Hematopoietic multipotent progenitor cell (in vitro differentiated cells): ENCODE data around the gene LPAR5. TPM values are rescaled to one million over a fixed set of nuclear protein-coding genes. Genes with fewer than 3 reads are reported as not detected.
"Not testable (repeated sequence)": the region's sequence is repeated elsewhere in the genome, so short reads cannot be mapped to it uniquely, and the experiment has no call there.

Source experiments
- DNase-seq, 3 donors: peaks; one replicate each; pipeline ENCODE4 v3.0.0-alpha.2; 2011 to 2015; ENCODE audit warnings: low read depth in 2 of 3, low spot score in 2 of 3
- total RNA-seq: library from RNA; depleted of rRNA; stranded (reverse); fragments of >200 nt; gene quantifications from one replicate; pipeline ENCODE4 v1.2.3, GENCODE V29; 2012

The LPAR5 gene
- total RNA-seq, 1 donor = 3.8 TPM

DNA sequence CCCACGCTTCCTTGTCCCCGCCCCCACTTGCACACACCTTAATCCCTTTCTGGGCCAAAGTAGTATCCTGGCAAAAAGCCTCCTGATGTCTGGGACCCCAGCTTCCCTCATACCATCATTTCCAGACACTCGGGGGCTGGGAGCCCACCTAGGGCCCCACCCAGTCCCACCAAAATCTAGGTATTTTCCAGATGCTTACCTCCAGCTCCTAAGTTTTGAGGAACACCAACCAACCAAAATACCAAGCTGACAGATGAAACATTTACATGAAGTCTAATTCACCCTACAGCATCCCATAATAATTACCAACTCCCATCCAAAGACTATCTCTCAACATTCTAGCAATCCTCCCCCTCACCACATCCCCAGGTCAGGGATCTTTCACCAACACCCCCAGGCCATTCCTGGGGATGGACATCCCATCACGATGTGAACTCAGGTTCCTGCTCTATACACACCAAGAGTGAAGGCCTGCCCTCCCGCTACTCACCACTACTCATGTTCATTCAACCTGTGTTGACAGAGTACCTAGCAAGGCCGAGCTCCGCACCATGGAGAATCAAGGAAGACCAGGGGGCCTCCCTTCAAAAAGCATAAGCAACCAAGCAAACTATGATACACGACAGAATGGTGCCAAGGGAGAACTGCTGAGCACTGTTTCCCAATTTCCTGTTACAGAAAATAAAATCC, 27.0 kb downstream of the LPAR5 start:
- DNase-seq = peak in 1 of 3 donors; percentile 40

DNA sequence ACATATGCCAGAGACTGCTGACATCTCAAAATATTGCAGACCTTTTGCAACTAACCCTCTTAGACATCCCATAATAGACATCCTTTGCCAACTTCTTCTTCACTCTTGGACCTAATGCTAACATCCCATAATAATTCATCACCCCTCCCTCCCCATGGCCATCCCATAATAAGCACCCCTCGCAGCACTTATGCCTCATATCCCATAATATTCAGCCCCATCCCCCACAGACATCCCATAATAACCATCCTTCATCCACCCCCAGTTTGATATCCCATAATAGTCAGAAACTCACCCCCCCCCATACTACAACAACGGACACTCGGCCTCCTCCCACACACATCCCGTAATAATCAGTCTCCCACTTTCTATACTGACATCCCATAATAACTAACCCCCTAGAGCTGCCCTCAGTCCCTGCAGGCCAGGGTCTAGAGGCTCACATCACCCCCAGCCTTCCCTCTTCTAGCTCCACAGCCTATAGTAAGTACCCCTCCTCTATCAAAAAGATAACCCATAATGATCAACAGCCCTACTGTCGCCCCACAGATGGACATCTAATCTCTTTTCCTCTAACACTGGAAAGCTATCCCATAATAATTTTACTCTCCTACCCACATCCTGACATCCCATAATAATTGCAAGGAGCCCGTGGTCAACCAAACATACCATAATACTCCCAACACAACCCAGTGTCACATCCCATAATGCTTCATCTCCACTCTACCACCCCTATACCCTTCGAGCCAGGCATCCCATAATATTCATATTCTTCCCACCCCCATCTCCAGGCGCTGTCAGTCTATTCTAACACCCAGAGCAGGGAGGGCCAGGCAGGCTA, 27.8 kb downstream of the LPAR5 start:
- DNase-seq = peak in 2 of 3 donors; percentile 81 to 87

DNA sequence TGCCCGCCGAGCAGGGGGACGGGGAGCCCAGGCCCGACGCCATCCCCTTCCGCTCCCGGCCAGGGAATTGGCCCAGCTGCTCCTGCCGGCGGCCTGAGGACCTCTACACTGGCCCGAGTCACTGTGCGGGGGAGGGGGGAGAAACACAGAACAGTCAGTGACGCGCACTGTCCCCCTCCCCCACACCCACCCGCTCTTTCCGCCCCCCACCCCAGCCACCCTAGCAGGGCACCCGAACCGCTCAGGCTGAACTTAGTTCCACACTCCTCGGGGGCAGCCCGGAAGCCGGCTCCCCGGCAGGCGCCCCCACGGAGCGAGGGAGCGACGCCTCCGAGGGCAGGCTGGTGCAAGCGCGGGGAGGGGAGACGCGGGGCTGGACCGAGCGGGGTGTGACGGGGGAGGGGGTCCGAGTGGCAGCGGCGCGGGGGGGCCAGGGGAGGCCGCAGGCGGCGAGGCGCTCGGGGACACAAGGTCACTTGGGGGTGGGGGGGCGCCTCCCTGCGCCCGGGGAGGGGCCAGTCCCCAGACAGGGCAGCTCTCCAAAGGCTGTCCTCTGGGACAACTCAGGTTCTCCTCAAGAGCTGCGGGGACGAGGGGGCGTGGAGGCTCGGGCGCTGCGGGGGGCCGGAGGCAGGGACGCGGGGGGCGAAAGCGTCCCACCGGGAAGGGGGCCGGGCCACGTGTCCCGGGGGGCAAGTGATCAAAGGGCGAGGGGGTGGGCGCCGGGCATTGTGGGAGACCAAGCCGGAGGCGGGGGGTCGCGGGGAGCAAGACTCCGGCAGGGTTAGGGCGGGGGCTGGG, 29.2 kb downstream of the LPAR5 start:
- peak in 1 of 3 donors; percentile 57 for DNase-seq

DNA sequence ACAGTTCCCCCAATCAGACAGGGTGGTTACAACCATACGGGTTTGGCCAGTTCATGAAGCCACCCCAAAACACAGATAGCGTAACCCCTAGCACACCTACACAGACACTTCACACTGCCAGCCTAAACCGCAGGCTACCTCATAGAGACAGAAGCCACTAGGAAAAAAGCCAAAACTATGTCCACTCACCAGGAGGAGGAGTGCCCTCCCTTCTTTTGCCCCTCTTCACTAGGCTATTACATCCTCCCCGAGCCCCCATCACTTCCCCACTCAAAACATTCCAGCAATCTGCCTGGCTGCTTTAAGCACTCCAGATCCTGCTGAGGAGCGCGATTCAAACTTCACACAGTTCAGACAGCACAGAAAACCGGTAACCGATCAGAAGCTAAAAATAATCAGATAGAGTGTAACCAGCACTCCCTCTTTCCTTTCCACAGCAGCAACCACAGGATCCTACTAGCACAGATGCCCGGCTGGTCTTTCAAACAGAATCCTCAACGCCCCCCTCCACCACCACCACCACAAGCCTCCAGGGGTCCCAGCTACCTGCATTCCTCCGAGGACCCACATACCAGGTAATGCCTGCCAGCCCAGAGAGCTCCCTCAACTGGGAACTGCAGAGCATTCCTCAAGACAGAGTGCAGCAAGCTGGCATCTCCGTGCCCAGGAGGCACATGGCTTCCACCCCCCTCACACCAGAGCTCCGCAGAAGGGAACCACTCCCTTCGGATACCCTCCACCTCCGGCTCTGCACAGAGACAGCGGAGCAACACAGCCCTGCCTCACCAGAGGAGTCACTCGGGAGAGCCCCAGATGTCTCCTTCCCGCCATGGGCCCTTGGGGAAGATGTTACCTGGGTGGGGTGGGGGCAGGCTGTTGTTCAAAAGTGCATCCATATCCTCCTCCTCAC, 30.1 kb downstream of the LPAR5 start:
- DNase-seq = no peak

DNA sequence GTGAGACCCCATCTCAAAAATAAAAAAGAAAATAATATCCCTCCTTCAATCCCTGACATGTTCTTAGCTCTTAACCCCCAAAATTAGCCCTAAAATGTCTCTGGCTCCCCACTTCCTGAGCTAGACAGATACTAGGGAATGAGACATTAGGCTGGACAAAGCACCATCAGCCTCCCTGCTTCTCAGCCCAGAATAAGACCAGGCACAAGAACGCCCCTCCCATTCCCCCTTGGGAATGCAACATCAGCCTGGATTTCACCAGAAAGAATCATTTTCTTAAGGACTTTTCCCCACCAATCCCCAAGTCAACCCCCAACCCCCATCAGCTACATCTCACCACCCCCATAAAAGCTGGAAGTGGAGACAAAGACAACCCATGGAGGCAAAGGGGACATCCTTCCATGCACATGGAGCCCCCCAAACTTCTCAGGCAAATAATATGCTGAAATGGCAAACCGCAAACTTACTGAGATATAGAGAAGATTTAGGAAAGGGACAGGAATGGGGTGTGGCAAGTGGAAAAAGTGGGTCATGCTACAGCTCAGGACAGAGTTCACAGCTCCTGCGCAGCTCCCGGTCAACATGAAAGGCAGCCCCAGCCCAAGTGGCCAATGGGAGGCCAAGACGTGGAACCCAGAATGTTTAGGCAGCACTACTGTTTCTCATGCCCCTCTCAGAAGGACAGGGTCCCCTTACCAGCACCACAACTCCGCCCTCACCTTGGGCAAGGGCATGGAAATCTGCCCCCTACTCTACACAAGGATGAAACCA, 31.3 kb downstream of the LPAR5 start:
- DNase-seq = no peak

DNA sequence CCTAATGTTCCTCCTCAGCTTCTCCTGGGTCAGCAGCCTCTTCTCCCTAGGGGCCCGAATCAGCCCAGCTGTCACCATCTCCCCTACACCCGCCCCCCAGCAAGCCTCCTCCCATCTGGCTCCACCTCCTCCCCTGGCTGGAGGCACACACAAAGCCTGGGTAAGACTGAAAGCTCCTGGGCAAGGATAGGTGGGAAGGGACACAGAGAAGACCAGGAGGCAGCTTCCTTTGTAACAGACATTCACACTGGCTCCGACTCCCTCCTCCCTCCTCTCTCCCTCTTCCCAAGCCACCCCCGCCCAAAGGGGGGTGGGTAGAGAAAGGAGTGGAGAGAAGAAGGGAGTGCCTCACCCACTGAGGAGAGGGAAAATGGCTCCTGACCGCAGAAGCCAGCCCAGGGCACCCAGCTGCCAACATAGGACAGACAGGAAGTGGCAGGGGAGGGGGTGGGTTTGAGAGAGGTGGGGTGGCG, 32.6 kb downstream of the LPAR5 start:
- DNase-seq = no peak

DNA sequence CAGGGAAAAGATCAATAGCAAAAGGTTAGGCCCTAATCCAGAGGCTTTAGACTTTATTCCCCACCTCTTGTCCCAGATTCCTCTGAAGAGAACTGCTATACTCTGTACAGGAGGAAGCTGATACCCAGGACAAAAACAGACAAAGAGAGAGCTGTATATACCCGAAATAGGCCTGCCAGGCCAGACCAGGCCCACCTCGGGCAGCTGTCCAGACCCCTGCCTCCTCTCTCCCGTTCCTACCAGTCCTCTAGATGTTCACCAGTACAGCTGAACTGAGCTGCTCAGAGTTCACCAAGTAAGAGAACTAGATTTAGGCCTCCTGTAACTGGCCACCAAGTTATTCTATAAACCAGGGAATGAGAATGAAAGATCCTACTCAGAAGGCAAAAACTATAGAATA, 33.2 kb downstream of the LPAR5 start:
- DNase-seq = no peak

DNA sequence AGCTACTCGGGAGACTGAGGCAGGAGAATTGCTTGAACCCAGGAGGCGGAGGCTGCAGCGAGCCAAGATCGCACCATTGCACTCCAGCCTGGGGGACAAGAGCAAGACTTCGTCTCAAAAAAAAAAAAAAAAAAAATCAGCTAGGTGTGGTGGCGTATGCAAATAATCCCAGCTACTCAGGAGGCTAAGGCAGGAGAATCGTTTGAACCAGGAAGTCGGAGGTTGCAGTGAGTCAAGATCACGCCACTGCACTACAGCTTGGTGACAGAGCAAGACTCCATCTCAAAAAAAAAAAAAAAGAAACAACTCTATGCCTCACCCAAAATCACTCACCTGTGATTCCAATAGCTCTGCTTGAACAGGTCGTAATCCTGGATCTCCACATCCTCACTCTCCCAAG, 40.1 kb downstream of the LPAR5 start:
- DNase-seq = not testable (repeated sequence)

DNA sequence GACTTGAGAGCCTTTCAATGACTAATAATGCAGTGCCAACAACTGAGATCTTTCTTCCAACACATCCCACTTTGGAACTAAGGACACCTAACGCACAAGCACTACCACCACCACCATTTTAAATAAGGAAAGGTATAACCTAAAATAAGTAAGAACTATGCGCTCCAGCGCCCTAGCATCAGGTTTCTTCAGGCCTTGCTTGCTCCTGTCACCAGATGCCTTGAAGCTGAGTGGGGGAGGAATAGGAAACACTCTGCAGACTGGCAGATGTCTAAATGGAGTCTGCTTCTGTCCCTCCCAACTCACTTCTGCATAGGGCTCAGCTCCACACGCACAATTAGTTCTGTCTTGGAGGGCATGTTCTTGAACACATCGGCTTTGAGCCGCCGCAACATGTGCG, 43.7 kb downstream of the LPAR5 start:
- DNase-seq = no peak

DNA sequence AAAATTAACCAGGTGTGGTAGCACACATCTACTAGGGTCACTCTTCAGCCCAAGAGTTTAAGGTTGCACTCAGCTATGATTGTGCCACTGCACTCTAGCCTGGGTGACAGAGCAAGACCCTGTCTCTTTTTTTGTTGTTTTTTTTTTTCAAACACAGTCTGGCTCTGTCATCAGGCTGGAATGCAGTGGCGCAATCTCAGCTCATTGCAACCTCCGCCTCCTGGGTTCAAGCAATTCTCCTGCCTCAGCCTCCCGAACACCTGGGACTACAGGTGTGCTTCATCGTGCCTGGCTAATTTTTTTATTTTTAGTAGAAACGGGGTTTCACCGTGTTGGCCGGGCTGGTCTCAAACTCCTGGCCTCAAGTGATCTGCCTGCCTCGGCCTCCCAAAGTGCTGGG, 49.2 kb downstream of the LPAR5 start:
- DNase-seq = not testable (repeated sequence)

DNA sequence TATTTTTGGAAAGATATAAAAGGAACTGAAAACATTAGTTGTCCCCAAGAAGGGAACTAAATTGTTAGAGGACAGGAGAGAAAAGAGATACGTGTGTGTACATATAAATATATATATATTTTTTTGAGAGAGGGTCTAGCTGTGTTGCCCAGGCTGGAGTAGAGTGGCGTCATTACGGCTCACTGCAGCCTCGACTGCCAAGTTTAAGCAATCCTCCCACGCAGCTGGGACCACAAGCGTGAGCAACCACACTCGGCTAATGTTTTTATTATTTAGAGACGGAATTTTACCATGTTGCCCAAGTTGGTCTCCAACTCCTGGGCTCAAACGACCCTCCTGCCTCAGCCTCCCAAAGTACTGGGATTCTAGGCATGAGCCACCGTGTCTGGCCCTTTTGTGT, 51.5 kb downstream of the LPAR5 start:
- DNase-seq = no peak

DNA sequence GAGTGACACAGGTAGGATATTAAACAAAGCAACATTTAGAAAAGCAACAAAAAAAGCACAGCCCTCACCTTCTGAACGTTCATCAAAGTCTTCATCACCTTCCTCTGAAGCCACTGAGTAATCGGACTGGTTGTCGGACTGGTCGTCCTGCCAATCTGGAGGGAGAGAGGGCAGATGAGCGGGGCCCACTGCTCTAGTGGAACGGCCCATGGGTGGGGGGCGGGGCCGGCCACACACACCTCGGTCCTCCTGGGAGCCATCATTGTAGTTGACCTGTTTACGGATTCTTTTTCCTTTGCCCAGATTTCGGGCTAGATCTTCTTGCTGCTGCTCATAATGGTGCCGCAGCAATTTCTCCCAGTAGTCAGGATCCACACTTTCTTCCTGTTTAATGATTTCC, 52.8 kb downstream of the LPAR5 start:
- DNase-seq = no peak

DNA sequence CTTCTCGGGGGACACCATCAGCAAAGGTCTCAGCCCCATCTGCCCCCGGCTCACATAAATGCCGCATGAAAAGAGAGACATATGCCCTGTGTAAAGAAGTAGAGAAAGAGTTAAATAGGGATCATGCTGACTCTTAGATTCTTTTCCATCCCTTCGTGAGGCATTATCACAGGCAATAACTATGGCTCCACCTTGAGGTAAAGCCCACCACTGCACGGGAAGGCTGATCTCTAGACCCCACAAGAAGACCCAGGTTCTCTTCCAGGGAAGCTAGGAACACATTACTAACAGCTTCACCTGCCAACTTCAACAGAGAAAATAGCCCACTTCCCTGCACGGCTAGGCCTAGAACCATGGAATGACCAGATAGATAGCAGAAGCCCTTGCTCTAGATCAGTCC, 53.6 kb downstream of the LPAR5 start:
- DNase-seq = peak in 2 of 3 donors; percentile 12 to 41

DNA sequence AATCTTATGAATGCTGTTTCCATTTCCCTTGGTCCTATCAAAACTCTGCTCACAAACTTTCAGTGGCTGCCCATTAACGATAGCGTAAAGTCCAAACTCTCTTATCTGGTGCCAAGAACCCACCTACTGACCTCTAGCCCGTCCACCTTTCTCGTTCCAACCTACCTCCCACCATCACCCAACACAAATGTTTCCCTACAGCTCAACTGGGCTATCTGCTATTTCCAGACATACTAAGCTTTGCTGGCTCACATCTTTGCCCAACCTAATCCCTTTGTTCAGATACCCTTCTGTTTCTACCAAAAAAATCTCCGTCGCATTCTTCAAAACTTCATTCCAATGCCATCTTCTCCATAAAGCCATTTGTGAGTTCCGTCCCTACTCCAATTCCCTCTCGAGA, 60.1 kb downstream of the LPAR5 start:
- DNase-seq = no peak

DNA sequence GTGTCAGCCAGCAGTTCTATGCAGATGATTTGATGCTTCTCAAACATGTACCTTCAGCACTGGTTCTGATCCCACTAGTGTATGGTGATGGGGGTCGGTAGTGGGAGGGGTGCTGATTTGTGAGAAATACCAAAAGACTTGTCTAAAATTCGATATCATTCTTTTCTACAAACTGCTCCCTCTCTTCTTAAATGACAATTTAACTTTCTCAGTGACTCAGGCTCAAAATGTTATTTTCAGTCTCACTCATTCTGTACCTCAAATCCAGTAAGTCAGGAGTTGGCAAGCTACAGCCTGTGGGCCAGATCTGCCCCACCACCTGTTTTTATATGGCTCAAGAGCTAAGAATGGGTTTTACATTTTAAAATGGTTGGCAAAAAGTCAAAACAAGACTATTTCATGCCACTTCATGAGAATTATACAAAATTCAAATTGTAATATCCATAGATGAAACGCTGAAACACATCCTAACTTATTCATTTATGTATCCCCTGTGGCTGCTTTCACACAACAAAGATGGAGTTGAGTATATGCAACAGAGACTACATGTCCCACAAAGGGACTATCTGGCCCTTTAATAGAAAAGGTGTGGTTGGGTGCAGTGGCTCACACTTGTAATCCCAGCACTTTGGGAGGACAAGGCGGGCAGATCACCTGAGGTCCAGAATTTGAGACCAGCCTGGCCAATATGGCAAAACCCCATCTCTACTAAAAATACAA, 61.0 kb downstream of the LPAR5 start:
- DNase-seq = no peak

DNA sequence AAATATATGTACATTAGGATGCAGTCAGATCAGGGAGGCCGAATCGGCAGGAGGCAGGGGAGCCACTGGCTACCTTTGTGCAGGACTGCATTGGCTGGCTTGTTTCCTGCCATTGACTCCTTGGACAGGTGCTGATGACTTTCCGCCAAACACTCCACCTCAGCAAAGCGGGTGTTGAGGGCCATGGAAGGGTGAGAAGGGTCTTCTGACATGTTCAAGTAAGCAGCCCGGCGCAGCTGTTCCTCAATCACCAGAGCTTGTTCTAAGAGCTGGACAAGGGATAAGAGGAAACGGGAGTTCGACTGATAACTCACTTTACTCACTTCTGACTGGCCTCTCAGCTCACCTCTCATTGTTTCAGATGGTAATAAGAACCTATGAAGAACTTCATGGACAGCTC, 62.8 kb downstream of the LPAR5 start:
- DNase-seq = no peak

DNA sequence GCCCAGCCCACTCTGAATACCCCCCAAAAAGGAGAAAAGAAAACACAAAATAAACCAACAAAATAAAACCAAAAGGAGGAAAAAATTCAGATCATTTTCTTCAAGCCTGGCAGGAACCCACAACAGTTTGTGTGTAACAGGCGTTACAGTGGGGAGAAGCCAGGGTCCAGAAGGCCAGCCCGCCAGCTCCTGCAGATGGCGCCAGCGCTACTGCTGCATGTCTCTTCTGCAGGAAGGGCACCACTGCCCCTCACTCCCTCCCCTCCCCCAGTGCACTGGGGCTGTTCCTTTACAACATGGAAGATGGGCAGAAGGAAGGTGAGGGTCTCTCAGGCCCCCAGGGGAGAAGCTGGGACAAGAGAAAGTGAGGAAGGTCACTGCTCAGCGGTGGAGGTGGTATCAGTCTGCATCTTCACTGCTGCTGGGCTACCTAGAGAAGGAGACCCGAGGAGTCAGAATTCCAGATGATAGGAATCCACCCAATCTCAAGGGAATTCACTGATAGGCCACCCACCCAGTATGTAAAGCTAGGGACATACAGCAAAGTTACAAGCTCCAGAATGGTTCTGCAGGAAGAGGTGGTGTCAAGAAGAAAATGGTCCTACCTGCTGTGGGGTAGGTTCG, 65.4 kb downstream of the LPAR5 start:
- peak in 2 of 3 donors; percentile 60 to 63 for DNase-seq

DNA sequence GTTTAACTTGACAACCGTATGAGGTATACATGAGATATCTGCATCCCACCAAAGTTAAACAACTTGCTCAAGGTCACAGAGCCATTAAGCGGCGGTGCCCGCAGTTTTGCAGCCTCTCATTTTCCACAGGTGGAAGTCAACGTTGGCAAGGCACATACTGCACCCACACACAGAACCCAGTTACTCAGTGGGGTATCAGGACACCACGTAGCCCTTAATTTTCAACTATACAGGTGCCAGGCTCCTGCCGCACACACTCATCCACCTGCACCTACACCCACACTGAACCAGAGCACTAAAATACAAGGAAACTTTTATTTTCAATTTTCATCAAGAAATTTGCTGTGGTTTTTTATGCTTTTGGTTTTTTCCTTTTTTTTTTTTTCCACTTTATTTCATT, 66.0 kb downstream of the LPAR5 start:
- DNase-seq = no peak
